GM12878 (cell line): Measurements from ENCODE around the gene NPL. TPM values are rescaled to one million over a fixed set of nuclear protein-coding genes. Genes with fewer than 3 reads are reported as not detected.

Experiments used
- ATF2 ChIP-seq: IDR thresholded peaks from 2 replicates; pipeline ENCODE4 v1.6.1; 2012; ENCODE audit warnings: low read length, inconsistent platforms
- HDAC6 ChIP-seq: fragments of 200-600 bp; sonication (generic); IDR thresholded peaks from one replicate; pipeline ENCODE4 v1.8.0; 2017; ENCODE audit warnings: antibody characterized with exemption; ENCODE audit not compliant: unreplicated experiment
- IRF4 ChIP-seq: IDR thresholded peaks from 2 replicates; pipeline ENCODE4 v1.6.1; 2011; ENCODE audit warnings: low read depth, low read length
- POU2F2 ChIP-seq: IDR thresholded peaks from 3 replicates; pipeline ENCODE4 v1.6.1; 2011; ENCODE audit warnings: low read depth, mild to moderate bottlenecking, low read length, borderline replicate concordance
- REST ChIP-seq: IDR thresholded peaks from 2 replicates; pipeline ENCODE4 v1.6.1; 2012; ENCODE audit warnings: mild to moderate bottlenecking, low read depth, low read length
- SPI1 ChIP-seq: IDR thresholded peaks from 2 replicates; pipeline ENCODE4 v1.6.1; 2011; ENCODE audit warnings: low read depth, mild to moderate bottlenecking, low read length, moderate library complexity, borderline replicate concordance; ENCODE audit not compliant: insufficient read depth
- polyA plus RNA-seq, 11 experiments: library from polyadenylated mRNA; depleted of rRNA in 4 of 11; unstranded in 6 of 11; stranded (reverse) in 5 of 11; fragments of >200 nt; fragmentation: Nextera tagmentation in 4 of 11; fragmentation: Illumina TruSeq in 1 of 11; extraction: Ambion mirVana in 4 of 11; extraction: Trizol in 1 of 11; gene quantifications; 1 replicate in 1 of 11; 2 replicates in 10 of 11; pipeline versions ENCODE4 v1.2.1 to v1.2.3, GENCODE V29; 2011 to 2016; ENCODE audit warnings: inconsistent platforms in 2 of 11, missing spikeins in 2 of 11, low read depth in 1 of 11
- total RNA-seq, 4 experiments: library from RNA; depleted of rRNA in 3 of 4; stranded (reverse); fragments of >200 nt in 3 of 4; fragmentation: Illumina TruSeq in 1 of 4; extraction: Trizol in 1 of 4; gene quantifications; 2 replicates each; pipeline versions ENCODE4 v1.2.1 to v1.2.3, GENCODE V29; 2013 to 2021

Gene NPL
- total and polyA plus RNA-seq, 10 of the 15 experiments (the other 5 are each of a cell fraction or from before 2014, with no cell fraction given), result 5.3 to 19.2 (median 10.0) TPM

GRCh38 chr1:182809414-182809957 is 19.9 kb downstream of the NPL start (continued):
- TF ChIP-seq REST (no peak), POU2F2 (no peak), ATF2 (no peak), IRF4 (no peak), SPI1 (no peak), HDAC6 (no peak)
